GM19467 (cell line): ENCODE measurements around the gene DLK1.

ENCODE experiments used
- ATAC-seq: cut with Tn5 transposase; IDR thresholded peaks from one replicate; pipeline ENCODE4 v1.9.1; 2021; ENCODE audit warnings: mild to moderate bottlenecking, moderate library complexity; ENCODE audit not compliant: unreplicated experiment

The DLK1 gene

GRCh38 chr14:100692859-100693558 is 33.7 kb upstream of the DLK1 start:
- ATAC-seq: no peak

DNA sequence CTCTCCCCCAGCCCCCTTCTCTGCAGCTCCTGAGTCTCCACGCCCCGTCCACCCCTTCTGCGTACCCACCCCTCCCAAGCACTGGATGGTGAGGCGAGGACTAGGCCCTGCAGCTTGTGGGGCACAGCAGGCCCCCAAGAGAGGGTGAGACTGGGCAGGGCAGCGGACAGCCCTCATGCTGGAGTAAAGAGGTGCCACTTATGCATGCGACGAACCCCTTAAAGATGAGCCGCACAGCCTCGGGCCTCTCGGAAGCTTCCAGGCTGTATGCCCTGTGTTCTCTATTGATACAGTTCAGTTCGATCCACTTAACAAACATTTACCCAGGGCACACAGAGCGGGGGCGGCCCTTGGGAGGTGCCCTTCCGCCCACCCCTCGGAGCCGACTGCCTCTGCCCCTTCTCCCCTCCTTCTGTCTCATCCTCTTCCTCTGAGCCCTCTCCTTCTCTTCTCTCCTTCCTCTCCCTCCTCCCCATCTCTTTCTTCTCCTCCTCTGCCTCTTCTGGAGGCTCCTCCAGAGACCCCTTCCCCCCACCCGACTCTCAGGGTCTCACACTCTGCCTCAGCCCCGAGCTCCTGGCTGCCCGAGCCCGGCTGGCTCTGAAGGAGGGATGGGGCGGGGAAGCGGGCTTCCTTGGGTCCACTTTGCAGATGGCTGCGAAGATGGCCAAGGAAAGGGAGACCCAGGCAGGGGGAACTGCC is 32.7 kb upstream of the DLK1 start:
- ATAC-seq: no peak

DNA sequence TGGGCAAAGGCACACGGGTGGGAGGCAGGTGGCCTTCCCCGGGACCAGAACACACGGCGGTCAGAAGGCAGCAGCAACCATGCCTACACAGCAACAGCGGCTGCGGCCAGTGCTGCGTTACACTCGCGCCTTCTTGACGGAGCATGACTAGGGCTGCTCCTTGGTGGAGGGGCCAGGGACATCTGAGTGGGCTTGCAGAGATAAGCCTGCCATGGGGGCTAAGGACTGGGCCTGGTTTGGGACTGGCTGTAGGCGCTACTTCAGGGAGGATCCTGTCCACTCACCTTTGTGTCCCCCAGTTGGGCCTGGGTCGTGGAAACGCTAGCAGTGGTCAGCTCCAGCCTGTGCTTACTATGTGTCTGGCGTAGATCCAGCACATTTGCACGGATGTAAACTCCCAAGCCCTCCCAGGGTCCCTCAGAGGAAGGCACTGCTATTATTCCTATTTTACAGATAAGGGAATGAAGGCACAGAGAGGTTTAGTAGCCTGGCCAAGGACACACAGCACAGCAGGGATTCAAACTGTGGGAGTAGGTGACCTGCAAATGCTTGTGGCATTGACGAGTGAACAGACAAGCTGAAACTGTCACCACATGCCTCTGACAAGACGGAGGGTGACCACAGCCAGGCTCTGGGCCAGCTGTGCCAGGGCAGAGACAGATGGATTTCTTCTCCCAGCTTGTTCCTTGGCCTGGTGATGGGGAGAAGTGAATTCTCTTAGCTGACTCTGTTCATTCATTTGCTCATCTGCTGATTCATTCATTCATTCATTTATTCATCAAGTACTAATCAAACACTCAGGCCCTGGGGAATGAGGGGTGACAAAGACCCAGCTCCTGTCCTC is 31.9 kb upstream of the DLK1 start:
- no peak for ATAC-seq

- no peak for ATAC-seq
These were observed 31.3 kb upstream of the DLK1 start for GRCh38 chr14:100695423-100695738.

DNA sequence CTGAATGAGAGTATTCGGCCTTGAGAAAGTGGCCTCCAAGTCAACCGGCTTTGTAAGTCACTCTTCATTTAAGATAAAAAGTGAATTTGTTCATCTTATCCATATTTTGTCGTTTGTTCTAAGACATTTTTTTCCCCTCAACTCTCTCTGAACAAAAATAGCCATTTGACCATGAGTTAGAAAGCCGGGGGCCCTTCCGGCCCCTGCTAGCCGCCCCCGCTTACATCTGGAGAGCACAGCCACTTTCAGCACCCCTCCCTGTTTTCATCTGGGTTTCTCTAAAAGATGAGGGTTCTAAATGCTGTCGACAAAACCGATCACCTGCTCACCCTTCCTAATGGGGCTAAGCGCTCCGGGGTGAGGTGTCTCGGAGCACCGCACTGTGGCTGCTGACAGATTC is 30.7 kb upstream of the DLK1 start:
- no peak for ATAC-seq

GRCh38 chr14:100696590-100696989 is 30.1 kb upstream of the DLK1 start:
- ATAC-seq: no peak

DNA sequence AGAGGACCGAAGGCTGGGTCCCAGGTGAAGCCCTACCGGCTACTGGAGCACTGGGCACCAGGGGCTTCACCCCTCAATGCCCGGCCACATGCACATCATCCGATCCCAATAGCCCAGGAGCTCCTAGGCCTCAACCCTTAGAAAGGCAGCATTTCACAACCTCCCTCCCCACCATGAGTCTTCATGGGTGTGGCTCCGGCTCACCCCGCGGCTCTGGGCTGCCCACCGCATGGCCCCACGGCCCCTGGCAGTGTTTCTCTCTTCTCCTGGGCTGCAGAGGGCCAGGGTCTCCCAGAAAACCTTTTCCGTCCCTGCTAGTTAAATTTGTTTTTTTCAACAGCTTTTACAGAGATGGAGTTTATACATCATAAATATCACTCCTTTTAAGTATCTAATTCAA is 28.6 kb upstream of the DLK1 start:
- ATAC-seq: no peak

DNA sequence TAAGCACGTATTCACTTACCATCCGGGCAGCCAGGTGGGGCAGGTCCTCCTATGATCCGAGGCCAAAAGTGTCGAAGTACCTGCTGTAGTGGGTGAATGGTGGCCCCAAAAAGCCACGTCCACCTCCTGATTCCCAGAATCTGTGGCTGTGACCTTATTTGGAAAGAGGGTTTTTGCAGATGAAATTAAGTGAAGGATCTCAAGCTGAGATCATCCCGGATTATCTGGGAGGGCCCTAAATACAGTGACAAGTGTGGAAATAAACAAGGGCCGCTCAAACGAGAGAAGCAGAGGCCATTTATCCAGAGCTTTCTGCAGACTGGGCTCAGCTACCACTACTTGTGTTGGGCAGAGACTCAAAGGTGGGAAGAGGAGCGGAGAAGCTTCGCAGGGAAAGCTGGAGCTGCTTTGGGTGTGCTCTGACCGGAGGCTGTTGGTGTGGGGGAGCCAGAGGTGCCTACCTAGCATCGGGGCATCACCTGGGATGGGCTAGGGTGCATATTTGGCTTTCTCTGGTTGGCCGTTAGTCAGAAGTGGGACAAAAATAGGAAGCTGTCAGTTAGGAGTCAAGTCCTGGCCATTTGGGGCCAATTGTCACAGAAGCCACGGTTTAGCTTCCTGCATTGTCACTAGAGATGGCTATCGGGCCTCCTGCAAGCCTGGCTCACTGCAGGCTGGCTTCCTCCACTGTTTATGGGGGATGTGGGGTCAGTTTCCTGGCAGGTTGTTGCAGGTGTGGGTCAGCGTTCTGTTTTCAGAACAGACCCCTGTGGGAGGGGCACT is 27.8 kb upstream of the DLK1 start:
- ATAC-seq: no peak

- ATAC-seq: no peak
These were observed 25.4 kb upstream of the DLK1 start for GRCh38 chr14:100701314-100701713.

GRCh38 chr14:100702590-100702989 is 24.1 kb upstream of the DLK1 start:
- no peak for ATAC-seq

DNA sequence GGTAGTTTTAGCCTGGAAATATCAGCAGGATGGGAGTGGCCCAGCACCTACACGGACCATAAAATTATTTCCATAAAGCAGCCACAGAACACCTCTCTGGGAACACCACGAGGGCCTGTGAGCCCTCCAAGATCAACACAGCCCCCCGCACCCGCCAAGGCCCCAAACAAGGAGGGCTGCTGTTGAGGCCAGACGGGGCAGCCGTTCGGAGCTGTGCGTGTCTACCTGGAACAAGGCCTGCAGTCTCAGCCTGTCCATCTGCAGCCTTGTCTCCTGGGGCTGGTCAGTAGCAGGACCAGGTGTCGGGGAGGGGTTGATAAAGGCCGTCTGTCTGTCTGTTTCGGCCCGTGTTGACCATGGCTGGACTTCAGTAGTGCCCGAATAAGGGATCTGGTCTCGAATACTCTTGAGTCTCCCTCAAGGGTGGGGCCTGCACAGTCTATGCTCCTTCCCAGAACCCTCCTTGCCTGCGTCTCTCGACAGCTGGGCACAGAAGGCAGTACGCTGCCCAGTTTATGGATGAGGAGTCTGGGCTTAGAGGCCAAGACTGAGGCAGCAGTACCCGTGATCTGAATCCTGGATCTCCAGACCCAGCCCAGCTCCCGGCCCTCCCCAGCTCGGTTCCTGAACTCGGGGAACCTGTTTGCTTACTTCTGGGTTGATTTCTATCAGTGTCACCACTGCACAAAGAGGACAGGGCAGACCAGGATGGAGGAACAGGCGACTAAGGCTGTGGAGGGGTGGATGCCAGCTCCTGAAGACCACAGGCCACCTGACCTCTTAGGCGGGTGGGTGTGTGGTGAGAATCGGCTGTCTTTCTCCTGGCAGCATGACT is 23.1 kb upstream of the DLK1 start:
- ATAC-seq: no peak

DNA sequence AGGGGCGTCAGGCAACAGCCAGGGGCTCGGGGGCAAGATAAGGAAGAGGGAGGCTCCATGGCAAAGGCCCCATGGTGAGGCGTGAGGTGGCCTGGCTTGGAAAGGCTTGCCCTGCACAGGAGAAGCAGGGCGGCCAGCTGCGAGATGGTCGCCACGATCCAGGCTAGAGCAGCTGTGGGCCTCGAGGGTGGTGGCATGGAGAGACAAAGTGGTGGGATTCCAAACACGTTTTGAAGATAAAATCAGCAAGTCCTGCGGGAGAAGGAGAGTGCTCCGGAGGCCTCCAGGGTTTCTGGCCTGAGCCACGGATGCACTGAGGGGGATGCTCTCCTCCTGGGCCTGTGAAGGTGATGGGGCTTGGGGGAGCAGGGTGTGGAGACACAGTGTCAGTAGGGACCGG is 20.5 kb upstream of the DLK1 start:
- no peak for ATAC-seq

GRCh38 chr14:100706860-100707259 is 19.8 kb upstream of the DLK1 start:
- no peak for ATAC-seq

- no peak for ATAC-seq
These were observed 18.0 kb upstream of the DLK1 start for GRCh38 chr14:100708425-100709288.

DNA sequence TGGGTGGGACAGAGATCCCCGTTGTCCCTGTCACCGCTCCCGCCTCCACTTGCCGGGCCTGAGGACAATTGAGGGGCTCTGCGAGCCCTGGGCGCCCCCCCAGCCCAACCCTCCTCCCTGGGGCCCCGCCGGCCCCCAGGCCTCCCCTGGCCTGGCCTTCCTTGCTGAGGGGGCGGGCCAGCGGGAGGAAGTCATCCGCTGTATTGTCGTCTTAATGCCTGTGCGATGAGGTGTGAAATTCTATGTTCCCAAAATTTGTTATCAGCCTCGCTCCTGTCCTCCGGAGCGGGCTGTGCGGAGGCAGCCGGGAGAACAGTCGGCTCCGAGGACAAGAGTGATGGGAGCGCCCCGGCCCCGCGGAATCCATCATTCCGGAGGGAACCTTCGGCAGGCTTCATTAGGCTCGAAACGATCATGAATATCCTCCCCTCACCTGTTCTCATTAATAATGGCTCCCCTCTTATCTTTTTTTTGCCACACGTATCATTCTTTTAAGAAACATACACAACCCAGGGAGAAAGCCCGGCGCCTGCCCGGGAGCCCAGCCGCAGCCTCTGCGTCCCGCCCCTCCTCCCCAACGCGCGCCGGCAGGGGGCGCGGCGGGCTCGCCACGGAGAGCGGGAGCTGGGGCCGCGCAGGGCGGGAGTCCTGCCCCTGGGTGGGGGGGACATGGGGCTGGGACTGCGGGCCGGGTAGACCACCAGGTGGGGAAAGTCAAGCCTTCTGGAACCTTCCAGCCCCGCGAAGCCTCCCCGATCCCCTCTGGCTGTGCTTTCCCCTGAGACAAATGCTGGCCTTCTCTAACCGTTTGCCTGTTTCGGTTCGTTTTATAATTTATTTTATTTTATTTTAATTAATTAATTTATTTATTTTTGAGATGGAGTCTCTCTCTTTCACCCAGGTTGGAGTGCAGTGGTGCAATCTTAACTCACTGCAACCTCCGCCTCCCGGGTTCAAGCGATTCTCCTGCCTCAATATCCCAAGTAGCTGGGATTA is 17.1 kb upstream of the DLK1 start:
- no peak for ATAC-seq

DNA sequence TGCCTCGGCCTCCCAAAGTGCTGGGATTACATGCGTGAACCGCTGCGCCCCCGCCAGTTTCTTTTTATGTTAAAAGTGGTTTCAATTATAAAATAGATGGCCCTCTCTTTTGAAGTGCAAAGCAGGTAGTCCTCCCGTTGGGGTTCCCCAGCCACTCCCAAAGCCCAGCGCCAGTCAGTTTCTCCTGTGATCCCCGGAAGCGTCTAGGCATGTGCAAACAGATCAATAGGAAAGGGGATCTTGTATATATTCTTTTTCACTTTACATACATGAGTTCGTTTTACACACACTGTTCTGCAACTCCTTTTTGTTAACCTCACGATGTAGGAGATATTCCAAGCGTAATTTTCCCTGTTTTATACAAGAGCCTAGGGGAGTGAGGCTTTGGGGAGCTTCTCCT is 16.3 kb upstream of the DLK1 start:
- no peak for ATAC-seq

- no peak for ATAC-seq
These were observed 15.7 kb upstream of the DLK1 start for GRCh38 chr14:100710826-100711462.

DNA sequence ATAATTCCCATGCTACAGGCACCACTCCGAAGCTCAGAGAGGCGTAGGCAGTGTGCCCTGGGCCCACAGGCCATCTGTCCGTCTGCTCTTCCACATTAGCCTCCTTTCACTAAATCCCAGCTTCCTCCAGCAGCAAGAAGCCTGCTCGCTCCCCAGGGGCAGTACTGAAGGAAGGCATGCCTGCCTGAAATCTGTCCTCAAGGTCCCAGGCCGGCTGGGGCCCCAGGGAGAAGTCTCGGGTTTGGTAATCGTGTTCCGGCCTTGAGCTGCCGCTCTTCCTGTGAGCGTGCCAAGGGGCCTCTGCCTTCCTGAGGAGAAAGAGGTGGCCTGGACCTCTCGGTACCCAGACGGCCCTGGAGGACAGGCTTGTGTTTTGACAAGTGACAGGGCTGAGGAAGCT is 15.2 kb upstream of the DLK1 start:
- no peak for ATAC-seq
